Stimulated activated CD4-positive, alpha-beta T cell treated with anti-CD3 and anti-CD28 coated beads, Interleukin-2, amount 100 ng/mL, for 4 hours (primary cell): Measurements from ENCODE around the gene COL4A5.
"Not testable (repeated sequence)": the region's sequence is repeated elsewhere in the genome, so short reads cannot be mapped to it uniquely, and the experiment has no call there.

Experiments
- DNase-seq: peaks from one replicate; pipeline ENCODE4 v3.0.0-alpha.2; 2020; ENCODE audit warnings: low read depth

The COL4A5 gene

DNA sequence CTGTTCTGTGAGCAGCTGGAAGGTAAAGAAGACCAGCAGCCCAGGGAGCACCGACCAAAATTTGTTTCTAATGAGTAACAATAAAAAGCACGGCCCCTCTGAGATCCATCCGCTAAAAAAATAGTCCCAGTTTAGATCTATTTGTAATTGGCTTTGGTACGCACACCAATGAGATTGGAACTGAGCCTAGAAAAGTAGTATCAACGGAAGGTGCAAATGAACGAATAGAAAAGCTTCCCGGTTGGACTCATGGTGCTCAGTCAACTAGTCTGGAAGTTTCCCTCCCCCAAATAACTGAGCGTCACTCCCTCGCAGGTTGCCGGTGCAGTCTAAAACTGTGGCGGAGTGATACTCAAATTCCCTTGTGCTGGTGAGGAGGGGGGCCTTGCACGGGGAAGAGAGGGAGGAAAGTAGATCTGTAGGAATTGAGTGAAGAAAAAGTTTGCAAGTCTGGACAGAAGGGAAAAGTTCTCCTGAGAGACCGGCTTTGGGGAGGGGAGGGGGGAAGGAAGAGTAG lies at the start of gene COL4A5:
Gene COL4A5, plus strand, starts transcription at position 413 of the 517 bp plus-strand sequence. CDS start 288 bp downstream, outside the sequence.
- DNase-seq = no peak

DNA sequence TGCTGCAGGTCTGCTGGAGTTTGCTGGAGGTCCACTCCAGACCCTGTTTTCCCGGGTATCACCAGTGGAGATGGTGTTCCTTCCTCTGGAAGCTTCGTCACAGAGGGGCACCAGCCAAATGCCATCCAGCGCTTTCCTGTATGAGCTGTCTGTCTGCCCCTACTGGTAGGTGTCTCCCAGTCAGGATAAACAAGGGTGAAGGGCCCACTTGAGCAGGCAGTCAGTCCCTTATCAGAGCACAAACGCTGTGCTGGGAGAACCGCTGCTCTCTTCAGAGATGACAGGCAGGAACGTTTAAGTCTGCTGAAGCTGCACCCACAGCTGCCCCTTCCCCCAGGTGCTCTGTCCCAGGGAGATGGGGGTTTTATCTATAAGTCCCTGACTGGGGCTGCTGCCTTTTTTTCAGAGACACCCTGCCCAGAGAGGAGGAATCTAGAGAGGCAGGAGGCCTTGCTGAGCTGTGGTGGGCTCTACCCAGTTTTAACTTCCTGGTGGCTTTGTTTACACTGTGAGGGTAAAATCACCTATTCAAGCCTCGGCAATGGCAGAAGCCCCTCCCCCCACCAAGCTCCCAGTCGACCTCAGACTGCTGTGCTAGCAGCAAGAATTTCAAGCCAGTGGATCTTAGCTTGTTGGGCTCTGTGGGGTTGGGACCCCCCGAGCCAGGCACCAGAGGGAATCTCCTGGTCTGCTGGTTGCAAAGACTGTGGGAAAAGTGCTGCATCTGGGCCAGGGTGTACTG lies 48.5 kb upstream of the COL4A5 start:
- not testable (repeated sequence) for DNase-seq

DNA sequence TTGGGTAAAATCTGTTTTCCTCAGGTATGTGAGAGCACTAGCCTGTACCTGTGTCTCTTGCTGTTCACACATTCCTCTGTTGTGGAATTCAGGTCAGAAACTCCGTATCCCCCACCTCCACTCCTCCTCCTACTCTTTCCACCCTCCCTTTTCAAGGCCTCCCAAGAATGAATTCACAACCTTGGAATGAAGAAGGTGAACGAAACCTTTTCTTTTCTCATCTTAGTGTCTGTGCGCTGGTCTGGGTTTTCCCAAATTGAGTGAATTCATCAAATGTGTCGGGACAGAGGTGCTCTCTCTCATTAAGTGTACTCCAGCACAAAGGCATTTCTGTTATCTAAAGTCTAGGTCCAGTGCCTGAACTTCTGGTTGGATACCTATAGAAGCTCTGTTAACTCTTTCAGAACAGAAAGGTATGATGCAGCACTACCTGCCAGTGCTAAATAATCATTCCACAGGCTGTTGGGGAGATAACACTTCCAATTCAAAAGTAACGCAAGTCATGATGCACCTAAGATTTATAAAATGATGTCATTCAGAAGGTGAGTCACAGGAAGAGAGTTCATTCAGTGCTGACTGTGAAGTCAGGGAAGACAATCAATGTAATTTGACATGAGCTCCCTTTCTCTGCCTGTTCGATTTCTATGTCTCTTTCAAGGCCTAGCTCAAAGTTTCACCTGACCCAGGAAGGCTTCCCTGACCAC lies 43.3 kb upstream of the COL4A5 start:
- no peak for DNase-seq

DNA sequence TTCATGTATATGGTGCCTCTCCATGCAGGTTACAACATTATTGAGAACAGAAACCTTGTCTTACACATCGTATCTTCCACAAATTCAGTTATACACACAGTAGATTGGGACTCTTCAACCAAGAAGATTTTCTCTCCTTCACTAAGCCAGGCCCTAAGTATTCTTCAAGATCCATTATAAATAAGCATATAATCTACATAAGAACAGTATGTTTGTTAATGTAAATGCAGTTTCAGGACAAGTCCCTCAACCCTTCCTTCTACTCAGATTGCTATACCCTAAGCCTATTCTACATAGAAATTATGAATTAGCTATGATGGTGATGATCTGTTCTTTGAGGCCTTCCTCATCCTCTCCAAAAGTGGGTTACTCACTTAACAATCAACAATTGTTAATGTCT lies 42.7 kb upstream of the COL4A5 start:
- no peak for DNase-seq

DNA sequence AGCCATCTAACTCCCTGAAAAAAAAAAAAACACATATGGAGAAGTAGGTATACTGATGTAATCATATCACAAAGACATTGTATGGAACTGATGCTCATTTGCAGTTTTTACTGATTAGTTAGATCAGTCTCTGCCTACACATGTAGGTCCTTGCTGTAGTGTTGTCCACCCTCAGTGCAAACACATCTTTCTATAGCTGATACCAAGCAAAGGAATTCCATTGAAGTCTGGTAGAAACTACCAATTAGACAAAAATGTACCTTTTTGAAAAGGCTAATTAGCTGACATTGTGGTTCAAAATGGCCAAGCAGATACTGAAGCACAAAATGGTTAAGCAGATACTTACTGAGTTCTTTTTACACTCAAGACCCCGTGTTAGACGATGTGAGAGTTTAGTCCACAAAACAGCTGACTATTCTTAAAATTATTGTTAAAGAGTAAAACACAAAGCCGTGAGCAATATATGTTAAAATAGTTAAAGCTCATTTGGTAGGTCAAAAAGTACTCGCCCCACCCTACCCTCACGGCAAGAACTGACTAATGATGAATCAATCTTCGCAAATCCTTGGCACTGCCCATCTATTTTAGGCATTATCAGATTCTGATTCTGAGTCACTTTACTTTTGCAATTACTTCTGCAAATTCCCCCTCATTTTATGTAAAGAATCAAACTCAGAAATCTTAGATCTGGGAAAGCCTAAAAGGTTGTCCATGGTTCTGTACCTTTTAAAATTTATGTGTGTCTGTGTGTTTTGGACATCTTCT lies 41.8 kb upstream of the COL4A5 start:
- no peak for DNase-seq

DNA sequence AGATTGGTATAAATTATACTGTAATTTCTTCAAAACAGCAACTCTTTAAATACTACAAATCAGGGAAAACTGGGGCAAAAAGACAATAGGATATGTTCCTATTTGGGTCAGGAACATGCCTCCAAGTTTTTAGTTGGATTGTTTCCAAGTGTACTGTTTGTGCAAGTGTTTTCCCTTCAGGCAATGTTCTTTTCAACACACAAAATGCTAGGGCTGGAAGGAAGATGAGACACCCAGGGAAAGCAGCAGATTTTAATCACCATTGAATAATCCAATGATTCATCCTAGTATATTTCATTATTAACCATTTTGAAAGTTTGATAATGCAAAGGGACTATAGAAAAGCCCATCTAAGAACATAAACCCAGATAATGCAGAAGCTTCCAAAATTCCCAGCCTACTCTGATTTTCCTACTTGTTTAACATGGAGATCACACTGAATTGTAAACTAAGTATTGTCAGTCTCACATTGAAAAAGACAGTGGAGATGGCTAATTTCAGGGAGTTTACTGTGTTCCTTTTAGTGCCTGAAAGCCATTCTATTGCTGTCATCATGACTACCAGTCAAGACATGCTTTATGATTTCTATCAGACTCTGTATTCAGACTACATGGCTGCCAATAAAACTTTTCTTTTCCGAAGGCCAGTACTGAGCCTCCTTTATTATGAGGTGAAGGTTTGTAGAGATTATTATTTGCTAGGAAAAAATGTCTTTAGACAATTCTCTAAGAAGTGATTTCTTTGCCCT lies 40.0 kb upstream of the COL4A5 start:
- no peak for DNase-seq

DNA sequence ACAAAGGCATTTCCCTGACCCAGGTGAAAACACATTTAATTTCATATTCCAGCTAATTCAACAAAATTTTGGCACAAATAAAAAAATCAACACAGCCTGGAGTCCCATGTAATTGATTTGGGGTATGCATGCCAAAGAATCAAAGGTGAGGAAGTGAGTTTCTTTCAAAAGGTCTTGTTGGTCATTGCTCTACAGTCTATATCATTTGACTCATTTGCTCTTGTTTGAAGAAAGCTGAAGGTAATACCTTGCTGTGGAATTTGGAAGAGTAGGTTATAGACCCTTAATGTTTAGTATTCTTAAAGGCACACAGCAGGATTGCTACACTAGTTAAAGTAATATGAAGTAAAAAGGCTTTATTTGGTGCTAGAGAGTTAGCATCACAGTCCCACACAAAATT lies 26.9 kb upstream of the COL4A5 start:
- DNase-seq = no peak

DNA sequence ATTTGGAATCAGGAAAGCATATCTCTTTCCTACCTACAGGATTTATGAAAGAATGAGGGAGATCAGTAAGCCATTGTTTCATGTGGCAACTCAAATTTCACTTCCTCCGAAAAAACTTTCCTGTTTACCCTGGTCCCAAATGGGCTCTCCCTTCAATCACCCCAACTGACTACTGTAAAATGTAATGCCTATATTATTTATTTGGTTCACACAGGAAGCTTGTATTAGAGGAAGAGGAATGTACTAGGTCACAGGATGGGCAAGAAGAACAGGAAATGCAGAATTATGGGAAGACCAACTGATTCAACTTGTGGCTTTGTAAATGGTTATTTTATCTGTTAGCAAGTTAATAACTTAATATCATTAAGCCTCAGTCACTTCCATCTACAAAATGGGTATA lies 24.5 kb upstream of the COL4A5 start:
- no peak for DNase-seq

DNA sequence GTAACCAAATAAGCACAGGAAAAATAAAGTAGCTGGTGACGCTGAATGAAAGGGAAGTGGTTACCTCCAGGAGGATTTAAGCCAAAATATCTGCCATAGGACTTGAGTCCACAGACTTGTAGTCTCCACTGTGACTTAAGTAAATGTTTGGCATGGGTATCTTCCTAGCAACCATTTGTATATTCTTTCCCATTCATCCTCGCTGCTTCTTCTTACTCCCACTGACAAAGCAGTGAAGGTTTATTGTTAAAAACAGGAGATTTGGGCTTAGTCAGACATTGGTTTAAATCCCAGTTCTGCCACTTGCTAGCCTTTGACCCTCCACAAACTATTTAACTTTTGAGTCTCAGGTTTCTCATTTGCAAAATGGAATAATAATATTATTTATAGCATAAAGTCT lies 23.7 kb upstream of the COL4A5 start:
- DNase-seq = no peak

DNA sequence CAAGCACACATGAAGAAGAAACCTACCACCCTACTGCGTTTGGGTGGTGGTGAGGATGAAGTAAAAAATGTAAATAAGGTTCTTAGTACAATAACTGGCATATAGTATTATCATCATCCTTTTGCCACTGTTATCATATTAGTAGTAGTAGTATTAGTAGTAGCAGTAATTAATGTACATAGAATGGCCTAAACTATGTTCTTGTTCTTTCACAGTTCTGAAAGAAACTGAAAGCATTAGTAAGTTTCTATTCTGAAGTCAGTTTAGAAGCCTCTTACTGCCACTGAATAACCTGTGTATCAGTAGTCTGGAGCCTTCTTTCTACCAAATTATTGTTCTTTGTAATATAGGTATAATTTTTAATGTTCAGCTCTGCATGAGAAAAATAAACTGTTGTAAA lies 22.4 kb upstream of the COL4A5 start:
- DNase-seq = no peak

DNA sequence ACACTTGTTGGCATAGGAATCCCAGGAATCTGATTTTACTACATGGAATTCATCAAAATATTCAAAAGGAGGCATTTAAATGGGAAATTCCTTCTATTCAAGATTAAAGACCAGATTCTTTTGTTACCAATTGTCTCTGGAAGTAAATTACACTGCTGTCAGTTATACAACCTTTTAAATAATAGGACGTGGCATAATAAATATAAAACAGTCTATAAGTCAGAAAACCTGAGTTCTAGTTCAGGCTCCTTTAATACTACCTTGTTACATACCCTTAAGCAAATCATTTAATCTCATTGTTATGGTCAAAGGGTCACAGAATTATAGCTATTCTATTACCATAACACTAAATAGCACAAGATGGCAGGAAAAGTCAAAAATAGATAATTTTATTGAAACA lies 20.2 kb upstream of the COL4A5 start:
- no peak for DNase-seq

DNA sequence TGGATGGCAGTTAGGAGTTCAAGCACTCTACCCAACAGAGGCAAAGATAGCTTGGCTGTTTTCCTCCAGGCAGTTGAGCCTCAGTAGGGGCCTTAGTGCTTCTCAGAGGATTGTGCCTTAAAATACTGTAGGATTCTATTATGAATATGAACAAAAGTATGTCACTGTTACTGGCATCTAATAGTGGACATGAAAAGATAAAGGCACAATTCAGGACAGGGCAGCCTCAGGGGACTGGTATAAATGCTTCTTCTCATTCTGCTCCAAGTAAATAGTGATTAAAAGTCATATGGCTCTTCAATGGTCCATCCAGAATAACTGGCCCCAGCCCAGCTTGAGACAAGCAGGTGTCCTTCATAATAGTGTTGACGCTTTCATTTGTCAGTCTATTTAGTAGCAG lies 19.2 kb upstream of the COL4A5 start:
- DNase-seq = no peak

DNA sequence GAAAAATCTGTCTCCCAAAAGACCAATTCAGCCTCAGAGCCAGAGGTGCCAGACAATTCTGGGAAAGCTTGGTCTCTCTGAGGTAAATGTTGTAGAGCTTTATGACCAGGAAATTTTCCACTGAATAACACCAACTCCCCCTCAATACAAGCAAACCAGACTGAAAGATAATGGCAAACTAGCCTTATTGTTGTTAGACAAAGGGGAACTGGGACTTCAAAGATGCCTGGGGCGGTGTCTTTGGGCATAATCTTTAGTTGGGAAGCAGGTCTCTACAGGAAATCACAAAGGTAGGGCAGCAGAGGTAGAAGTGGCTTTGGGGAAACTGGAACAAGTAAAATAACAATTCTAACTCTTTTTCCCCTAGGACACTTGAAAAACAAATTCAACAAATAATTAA lies 13.4 kb upstream of the COL4A5 start:
- no peak for DNase-seq

DNA sequence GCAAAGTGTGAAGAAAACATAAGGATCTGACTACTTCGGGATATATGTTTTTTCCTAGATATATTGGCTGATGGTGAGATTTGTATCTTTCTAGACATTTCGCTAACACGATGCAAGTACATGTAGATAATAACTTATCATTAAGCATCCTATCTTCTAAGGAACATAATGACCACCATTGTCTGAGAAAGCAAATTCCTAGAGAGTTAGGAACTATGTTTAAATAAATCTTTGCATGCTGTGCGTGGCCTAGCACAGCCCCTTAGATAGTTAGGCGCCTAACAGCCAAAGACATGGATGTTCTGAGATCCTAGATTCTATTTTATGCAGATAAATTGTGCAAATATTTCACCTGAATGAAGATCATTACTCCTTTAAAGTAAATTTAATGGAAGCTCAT lies 4.4 kb upstream of the COL4A5 start:
- no peak for DNase-seq

DNA sequence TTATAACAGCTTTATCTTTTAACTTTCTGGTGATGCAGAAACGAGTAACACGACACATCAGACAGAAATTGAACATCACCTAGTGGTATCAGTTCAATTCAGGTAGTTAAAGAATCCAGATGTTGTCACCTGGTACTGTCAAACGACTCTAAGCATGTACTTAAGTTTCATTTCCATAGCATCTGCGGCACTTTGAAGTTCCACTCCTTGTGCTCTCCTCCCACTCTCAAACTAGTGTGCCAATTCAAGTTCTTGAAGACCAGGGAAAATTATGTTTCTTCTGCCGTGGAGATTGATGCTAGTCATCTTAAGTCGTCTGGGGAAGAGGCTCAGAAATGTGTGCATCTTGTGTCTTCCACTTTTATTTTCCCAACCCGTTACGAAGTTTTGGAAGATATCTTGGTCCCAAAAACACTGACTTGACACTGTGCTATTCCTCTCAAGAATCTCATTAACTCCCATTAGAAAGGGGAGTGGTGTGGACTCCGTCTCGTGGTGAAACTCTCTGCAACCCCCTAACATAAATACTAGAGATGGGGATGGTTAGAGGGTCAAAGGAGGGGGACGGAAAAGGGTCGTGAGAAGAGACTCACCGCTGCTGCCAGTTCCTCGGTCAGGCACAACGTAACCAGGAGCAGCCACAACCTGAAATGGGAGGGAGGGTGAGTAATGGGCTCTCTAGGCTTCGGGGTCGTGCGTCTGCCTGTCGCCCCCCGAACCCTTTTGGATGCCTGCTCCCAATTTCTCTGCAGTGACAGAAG lies 2.1 kb upstream of the COL4A5 start:
- DNase-seq = no peak

DNA sequence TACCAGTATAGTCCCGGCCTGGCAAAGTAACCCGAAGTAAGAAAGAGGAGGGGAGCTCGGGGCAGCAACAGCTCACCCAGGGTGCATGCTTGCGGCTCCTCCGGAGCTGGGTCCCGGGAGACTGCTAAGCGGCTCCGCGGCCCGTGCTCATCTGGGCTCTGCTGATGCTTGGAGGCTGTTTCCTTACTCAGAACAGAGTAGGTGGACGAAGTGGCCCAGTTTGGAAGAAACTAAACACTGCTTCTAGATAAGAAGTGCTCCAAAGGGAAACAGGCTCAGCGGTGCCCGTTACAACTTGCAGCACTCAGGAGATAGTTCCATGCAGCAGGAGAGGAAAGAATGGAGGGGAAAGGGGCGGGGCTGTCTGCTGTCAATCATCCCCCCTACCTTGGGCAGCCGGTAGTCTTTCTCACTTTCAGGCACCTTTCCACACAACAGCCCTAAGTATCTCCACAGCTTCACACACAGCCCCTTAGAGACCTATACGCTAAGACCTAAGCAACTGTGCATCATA lies 1.5 kb upstream of the COL4A5 start, which contains the start of gene COL4A6:
Gene COL4A6, minus strand, starts transcription at position 313 of the 514 bp plus-strand sequence. Its CDS starts 226 bp downstream, at position 87.
- DNase-seq = no peak

DNA sequence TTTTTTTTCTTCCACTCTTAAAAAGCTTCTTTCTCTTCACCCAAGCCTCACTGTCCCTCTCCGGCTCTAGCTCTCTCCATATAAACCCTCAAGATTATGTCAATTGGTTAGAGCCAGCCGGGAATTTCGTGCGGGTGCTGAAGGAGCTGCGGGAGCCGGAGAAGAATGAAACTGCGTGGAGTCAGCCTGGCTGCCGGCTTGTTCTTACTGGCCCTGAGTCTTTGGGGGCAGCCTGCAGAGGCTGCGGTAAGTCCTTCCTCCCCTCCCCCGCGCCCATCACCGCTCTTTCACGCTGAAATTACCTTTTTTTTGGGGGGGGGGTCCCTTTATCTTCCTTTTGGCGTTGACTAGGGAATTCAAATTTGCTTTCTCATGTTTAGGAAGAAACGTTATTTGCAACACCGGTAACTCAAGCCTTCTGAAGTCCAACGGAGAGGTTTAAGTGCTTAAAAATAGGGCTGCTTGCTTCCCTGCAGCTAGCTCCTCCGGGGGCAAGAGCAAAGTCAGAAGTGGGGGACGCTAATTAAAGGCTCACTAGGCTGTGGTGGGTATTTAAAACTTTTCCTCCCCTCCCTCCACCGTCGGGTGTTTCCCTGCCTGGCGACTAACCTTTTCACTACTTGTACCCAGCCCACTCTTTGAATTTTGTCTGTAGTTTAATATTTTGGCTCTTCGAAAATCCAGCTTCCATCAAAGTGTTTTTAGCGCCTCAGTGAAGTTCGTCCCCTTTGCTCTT lies 491 bp downstream of the COL4A5 start:
- DNase-seq = no peak

DNA sequence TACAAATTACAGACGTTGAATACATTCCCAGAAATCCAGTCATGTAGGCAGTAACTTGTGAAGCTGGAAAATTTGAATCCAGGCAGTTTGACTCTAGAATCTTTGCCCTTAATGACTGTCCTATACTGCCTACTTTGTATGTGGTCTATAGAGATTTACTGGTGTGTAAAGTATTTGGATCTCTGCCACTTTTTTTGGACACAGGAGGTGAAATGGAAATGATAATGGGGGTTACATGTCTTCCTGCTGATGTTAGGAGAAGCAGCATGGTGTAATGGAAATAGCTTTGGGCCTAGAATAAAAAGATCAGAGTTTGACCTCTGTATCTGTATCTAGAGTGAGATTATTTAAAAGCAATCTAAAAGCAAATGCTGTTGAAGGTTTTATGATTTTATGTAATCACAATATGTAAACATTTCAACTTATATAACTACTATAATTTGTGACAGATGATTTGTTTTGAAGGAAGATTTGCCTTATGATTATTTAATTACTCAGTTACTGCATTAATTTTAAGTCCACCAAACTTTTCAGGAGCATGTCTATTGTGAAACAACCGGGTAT lies 3.3 kb downstream of the COL4A5 start:
- no peak for DNase-seq

DNA sequence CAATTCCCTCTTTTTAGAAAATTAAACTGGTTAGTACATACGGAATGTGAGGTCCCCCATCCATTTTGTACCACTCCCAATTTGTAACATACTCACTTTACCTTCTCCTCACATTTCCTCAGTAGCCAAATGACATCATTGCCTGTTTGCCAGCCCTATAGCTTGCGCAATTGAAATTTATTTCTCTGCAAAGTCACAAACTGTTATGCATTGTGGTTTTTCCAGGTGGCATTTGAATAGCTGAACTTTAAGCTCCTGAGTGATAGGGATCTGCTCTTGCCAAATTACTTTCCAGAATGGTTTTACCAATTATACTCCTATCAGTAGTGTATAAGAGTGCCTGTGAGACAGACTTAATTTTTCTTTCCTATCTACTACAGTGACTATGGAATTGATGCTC lies 7.7 kb downstream of the COL4A5 start:
- no peak for DNase-seq

DNA sequence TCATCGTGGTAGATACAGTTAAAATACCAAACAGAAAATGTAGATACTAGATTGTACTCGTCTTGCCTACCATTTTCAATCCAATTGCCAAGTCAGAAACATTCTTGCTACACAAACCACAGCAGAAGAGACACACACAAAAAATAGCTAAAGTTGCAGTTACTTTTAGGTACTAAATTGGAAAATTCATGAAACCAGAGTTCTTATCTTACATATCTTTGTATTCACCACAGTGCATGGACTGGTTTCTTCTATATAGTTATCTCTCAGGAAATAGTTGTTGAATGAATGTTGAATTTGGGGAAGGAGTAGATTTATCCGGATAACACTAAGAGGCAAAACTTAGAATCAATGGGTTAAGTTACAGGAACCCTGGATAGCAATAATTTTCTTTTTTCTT lies 14.2 kb downstream of the COL4A5 start:
- no peak for DNase-seq
